Measurements from ENCODE around the gene LOXL3.
"Not testable (repeated sequence)": the region's sequence is repeated elsewhere in the genome, so short reads cannot be mapped to it uniquely, and the experiment has no call there.

DNA sequence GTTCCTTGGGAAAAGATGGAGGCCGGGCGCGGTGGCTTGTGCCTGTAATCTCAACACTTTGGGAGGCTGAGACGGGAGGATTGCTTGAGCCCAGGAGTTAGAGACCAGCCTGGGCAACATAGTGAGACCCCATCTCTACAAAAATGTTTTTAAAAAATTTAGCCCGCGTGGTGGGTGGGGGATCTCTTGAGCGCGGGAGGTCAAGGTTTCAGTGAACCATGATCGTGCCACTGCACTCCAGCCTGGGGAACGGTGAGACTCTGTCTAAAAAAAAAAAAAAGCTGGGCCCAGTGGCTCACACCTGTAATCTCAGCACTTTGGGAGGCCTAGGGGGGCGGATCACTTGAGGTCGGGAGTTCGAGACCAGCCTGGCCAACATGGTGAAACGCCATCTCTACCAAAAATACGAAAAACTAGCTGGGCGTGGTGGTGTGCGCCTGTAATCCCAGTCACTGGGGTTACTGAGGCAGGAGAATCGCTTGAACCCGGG lies 70.0 kb downstream of the LOXL3 start:
- not testable (repeated sequence) for TF ChIP-seq CTCF (conservative IDR thresholded peaks at IDR 0.05; ENCODE audit: low read depth, low read length); EZH2 (IDR thresholded peaks at IDR 0.05; ENCODE audit: borderline replicate concordance, low read depth, low read length, poor library complexity, severe bottlenecking)
